GM23338 (cell line): ENCODE results near the gene BHLHA15. TPM values are rescaled to one million over a fixed set of nuclear protein-coding genes. Genes with fewer than 3 reads are reported as not detected.

Experiments used
- ATAC-seq: fragments of 200-7000 bp; cut with Tn5 transposase; 3 replicates; pipeline ENCODE4 v1.9.1; 2020
- DNase-seq: peaks from one replicate; pipeline ENCODE4 v3.0.0-alpha.2; 2015; ENCODE audit warnings: low spot score
- H2AFZ ChIP-seq: fragments of 200-600 bp; sonication (generic); 2 replicates; pipeline ENCODE4 v1.8.0; 2016; ENCODE audit warnings: antibody characterized with exemption, mild to moderate bottlenecking, moderate library complexity
- H3F3A ChIP-seq: fragments of 200-600 bp; sonication (generic); replicated peaks from 2 replicates; pipeline ENCODE4 v1.8.0; 2017; ENCODE audit warnings: antibody characterized with exemption, mixed run types, low read depth
- H3K27ac ChIP-seq: fragments of 200-600 bp; sonication (generic); 2 replicates; pipeline ENCODE4 v1.6.1; 2016; ENCODE audit warnings: low read depth
- H3K27me3 ChIP-seq: fragments of 200-600 bp; sonication (generic); 2 replicates; pipeline ENCODE4 v1.8.0; 2016; ENCODE audit warnings: mild to moderate bottlenecking, mixed run types, moderate library complexity; ENCODE audit not compliant: insufficient read depth
- H3K36me3 ChIP-seq: fragments of 200-600 bp; sonication (generic); 2 replicates; pipeline ENCODE4 v1.8.0; 2016; ENCODE audit warnings: mild to moderate bottlenecking; ENCODE audit not compliant: insufficient read depth
- H3K4me1 ChIP-seq: fragments of 200-600 bp; sonication (generic); 2 replicates; pipeline ENCODE4 v1.8.0; 2016; ENCODE audit warnings: mild to moderate bottlenecking, moderate library complexity; ENCODE audit not compliant: insufficient read depth
- H3K4me2 ChIP-seq: fragments of 200-600 bp; sonication (generic); 2 replicates; pipeline ENCODE4 v1.7.1; 2017; ENCODE audit warnings: mixed run types
- H3K4me3 ChIP-seq: fragments of 200-600 bp; sonication (generic); 2 replicates; pipeline ENCODE4 v1.6.1; 2016; ENCODE audit warnings: mixed run types
- H3K79me2 ChIP-seq: fragments of 200-600 bp; sonication (generic); replicated peaks from 2 replicates; pipeline ENCODE4 v1.8.0; 2017; ENCODE audit warnings: mild to moderate bottlenecking; ENCODE audit not compliant: insufficient read depth
- H3K9me2 ChIP-seq: fragments of 200-600 bp; sonication (generic); 2 replicates; pipeline ENCODE4 v1.8.0; 2017; ENCODE audit not compliant: insufficient read depth
- H4K20me1 ChIP-seq: fragments of 200-600 bp; sonication (generic); replicated peaks from 2 replicates; pipeline ENCODE4 v1.8.0; 2017; ENCODE audit warnings: mild to moderate bottlenecking; ENCODE audit not compliant: insufficient read depth
- H3K27ac Mint-ChIP-seq: 2 replicates; pipeline ENCODE4 v1.8.0; 2020; ENCODE audit warnings: inconsistent platforms, mild to moderate bottlenecking, moderate library complexity, mixed read lengths
- H3K27me3 Mint-ChIP-seq: 3 replicates; pipeline ENCODE4 v1.8.0; 2022; ENCODE audit warnings: low read depth, mild to moderate bottlenecking, moderate library complexity, mixed read lengths, inconsistent platforms; ENCODE audit not compliant: insufficient read depth, poor library complexity
- H3K36me3 Mint-ChIP-seq: 3 replicates; pipeline ENCODE4 v1.8.0; 2021; ENCODE audit warnings: low read depth, mild to moderate bottlenecking, inconsistent platforms, moderate library complexity, mixed read lengths
- H3K4me1 Mint-ChIP-seq: 3 replicates; pipeline ENCODE4 v1.8.0; 2020; ENCODE audit warnings: mild to moderate bottlenecking, inconsistent platforms, mixed read lengths
- H3K4me3 Mint-ChIP-seq: 3 replicates; pipeline ENCODE4 v1.8.0; 2021; ENCODE audit warnings: moderate library complexity, mild to moderate bottlenecking, inconsistent platforms, mixed read lengths
- H3K9me3 Mint-ChIP-seq: 3 replicates; pipeline ENCODE4 v1.8.0; 2020; ENCODE audit warnings: moderate library complexity, mild to moderate bottlenecking, inconsistent platforms, mixed read lengths
- CREB1 ChIP-seq: fragments of 250-450 bp; sonication (Bioruptor Pico); IDR thresholded peaks from 2 replicates; pipeline ENCODE4 v1.5.0; 2020; ENCODE audit warnings: low read depth, mild to moderate bottlenecking, moderate library complexity
- EZH2 ChIP-seq: fragments of 200-600 bp; sonication (generic); IDR thresholded peaks from one replicate; pipeline ENCODE4 v1.8.0; 2017; ENCODE audit warnings: antibody characterized with exemption, mild to moderate bottlenecking, low read depth; ENCODE audit not compliant: unreplicated experiment
- EZH2phosphoT487 ChIP-seq: fragments of 200-600 bp; sonication (generic); IDR thresholded peaks from one replicate; pipeline ENCODE4 v1.8.1; 2018; ENCODE audit warnings: antibody characterized with exemption; ENCODE audit not compliant: unreplicated experiment
- JUNB ChIP-seq: IDR thresholded peaks from one replicate; pipeline ENCODE4 v1.6.1; 2016; ENCODE audit warnings: antibody characterized with exemption; ENCODE audit not compliant: unreplicated experiment
- NANOG ChIP-seq: IDR thresholded peaks from 2 replicates; pipeline ENCODE4 v1.6.1; 2016; ENCODE audit warnings: antibody characterized with exemption, borderline replicate concordance
- STAT1 ChIP-seq: IDR thresholded peaks from one replicate; pipeline ENCODE4 v1.6.1; 2016; ENCODE audit warnings: antibody characterized with exemption; ENCODE audit not compliant: unreplicated experiment
- ZNF114 ChIP-seq: fragments of 250-450 bp; sonication (Bioruptor Pico); IDR thresholded peaks from 2 replicates; pipeline ENCODE4 v1.5.0; 2020; ENCODE audit warnings: mild to moderate bottlenecking, moderate library complexity
- ZNF331 ChIP-seq: fragments of 250-450 bp; sonication (Bioruptor Pico); IDR thresholded peaks from 2 replicates; pipeline ENCODE4 v1.5.0; 2020; ENCODE audit warnings: low read depth, mild to moderate bottlenecking, moderate library complexity
- polyA plus RNA-seq: library from polyadenylated mRNA; unstranded; fragments of >200 nt; fragmentation: Nextera tagmentation; extraction: Ambion mirVana; gene quantifications from 2 replicates; pipeline ENCODE4 v1.2.1, GENCODE V29; 2016
- total RNA-seq: library from RNA; depleted of rRNA; stranded (reverse); fragments of >200 nt; shearing (Covaris generic); gene quantifications from 2 replicates; pipeline ENCODE4 v1.2.3, GENCODE V29; 2014
- TF ChIP-seq, protein P1 (sequence below): IDR thresholded peaks from one replicate; pipeline ENCODE4 v1.6.1; 2018; ENCODE audit warnings: antibody characterized with exemption; ENCODE audit not compliant: unreplicated experiment
- TF ChIP-seq, protein P2 (sequence below): IDR thresholded peaks from 2 replicates; pipeline ENCODE4 v1.6.1; 2016; ENCODE audit warnings: antibody characterized with exemption
- TF ChIP-seq, protein P3 (sequence below), 2 experiments: fragments of 200-600 bp in 1 of 2; sonication (generic) in 1 of 2; conservative IDR thresholded peaks; 2 replicates each; pipeline versions ENCODE4 v1.5.1 to v1.6.1; 2016 to 2017; ENCODE audit warnings: antibody characterized with exemption in 2 of 2, low read depth in 2 of 2, mild to moderate bottlenecking in 2 of 2, moderate library complexity in 1 of 2
- TF ChIP-seq, protein P4 (sequence below): fragments of 250-450 bp; sonication (Bioruptor Pico); IDR thresholded peaks from 2 replicates; pipeline ENCODE4 v1.5.0; 2020; ENCODE audit warnings: mild to moderate bottlenecking, moderate library complexity

BHLHA15 gene
- total and polyA plus RNA-seq, 2 experiments from 2014 or later, result 1.4 to 8.3 TPM

DNA sequence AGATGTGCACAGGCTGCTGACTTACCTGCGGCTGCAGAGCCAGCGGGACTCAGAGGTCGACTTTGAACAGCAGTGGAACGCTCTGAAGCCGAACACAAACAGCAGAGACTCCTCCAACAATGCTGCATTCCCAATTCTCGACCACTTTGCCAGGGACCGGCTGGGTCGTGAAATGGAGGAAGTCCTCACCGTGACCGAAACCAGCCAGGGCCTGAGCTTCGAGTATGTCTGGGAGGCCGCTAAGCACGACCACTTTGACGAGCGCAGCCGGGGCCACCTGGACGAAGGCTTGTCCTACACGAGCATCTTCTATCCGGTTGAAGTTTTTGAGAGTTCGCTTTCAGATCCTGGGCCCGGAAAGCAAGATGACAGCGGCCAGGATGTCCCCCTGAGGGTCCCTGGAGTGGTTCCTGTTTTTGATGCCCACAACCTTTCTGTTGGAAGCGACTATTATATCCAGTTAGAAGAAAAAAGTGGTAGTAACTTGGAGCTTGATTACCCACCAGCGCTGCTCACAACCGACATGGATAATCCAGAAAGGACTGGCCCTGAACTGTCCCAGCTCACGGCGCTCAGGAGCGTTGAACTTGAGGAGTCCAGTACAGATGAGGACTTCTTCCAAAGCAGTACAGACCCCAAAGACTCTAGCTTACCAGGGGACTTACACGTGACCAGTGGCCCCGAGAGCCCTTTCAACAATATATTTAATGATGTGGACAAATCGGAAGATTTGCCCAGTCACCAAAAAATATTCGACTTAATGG, 19.4 kb upstream of the BHLHA15 start:
- H3K4me2 ChIP-seq, result no peak overlapping the region
- no peaks in the 10 kb centered on the region for H3K4me1 ChIP-seq
- no peak overlapping the region for H2AFZ ChIP-seq
- H3K9me2 ChIP-seq, result no peaks in the 10 kb centered on the region
- H3F3A ChIP-seq, result no peaks in the 10 kb centered on the region
- no peak overlapping the region for H3K4me3 ChIP-seq
- no peaks in the 10 kb centered on the region for H3K79me2 ChIP-seq
- peaks cover 2% of the 10 kb centered on the region for H3K27me3 Mint-ChIP-seq
- H3K36me3 ChIP-seq, result peaks cover 5% of the 10 kb centered on the region
- no peaks in the 10 kb centered on the region; the same call in 1 of the 2 replicates for H4K20me1 ChIP-seq
- H3K4me1 Mint-ChIP-seq, result no peaks in the 10 kb centered on the region
- H3K9me3 Mint-ChIP-seq, result no peaks in the 10 kb centered on the region
- peaks cover 38% of the 10 kb centered on the region for H3K36me3 Mint-ChIP-seq
- H3K27ac ChIP-seq, result no peak overlapping the region
- no peak overlapping the region for H3K27ac Mint-ChIP-seq
- no peak for TF ChIP-seq EZH2phosphoT487
- no peak for TF ChIP-seq STAT1
- TF ChIP-seq, protein P1, sequence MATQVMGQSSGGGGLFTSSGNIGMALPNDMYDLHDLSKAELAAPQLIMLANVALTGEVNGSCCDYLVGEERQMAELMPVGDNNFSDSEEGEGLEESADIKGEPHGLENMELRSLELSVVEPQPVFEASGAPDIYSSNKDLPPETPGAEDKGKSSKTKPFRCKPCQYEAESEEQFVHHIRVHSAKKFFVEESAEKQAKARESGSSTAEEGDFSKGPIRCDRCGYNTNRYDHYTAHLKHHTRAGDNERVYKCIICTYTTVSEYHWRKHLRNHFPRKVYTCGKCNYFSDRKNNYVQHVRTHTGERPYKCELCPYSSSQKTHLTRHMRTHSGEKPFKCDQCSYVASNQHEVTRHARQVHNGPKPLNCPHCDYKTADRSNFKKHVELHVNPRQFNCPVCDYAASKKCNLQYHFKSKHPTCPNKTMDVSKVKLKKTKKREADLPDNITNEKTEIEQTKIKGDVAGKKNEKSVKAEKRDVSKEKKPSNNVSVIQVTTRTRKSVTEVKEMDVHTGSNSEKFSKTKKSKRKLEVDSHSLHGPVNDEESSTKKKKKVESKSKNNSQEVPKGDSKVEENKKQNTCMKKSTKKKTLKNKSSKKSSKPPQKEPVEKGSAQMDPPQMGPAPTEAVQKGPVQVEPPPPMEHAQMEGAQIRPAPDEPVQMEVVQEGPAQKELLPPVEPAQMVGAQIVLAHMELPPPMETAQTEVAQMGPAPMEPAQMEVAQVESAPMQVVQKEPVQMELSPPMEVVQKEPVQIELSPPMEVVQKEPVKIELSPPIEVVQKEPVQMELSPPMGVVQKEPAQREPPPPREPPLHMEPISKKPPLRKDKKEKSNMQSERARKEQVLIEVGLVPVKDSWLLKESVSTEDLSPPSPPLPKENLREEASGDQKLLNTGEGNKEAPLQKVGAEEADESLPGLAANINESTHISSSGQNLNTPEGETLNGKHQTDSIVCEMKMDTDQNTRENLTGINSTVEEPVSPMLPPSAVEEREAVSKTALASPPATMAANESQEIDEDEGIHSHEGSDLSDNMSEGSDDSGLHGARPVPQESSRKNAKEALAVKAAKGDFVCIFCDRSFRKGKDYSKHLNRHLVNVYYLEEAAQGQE, result no peak
- TF ChIP-seq, protein P2, sequence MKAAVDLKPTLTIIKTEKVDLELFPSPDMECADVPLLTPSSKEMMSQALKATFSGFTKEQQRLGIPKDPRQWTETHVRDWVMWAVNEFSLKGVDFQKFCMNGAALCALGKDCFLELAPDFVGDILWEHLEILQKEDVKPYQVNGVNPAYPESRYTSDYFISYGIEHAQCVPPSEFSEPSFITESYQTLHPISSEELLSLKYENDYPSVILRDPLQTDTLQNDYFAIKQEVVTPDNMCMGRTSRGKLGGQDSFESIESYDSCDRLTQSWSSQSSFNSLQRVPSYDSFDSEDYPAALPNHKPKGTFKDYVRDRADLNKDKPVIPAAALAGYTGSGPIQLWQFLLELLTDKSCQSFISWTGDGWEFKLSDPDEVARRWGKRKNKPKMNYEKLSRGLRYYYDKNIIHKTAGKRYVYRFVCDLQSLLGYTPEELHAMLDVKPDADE, result no peak
- TF ChIP-seq, protein P3, sequence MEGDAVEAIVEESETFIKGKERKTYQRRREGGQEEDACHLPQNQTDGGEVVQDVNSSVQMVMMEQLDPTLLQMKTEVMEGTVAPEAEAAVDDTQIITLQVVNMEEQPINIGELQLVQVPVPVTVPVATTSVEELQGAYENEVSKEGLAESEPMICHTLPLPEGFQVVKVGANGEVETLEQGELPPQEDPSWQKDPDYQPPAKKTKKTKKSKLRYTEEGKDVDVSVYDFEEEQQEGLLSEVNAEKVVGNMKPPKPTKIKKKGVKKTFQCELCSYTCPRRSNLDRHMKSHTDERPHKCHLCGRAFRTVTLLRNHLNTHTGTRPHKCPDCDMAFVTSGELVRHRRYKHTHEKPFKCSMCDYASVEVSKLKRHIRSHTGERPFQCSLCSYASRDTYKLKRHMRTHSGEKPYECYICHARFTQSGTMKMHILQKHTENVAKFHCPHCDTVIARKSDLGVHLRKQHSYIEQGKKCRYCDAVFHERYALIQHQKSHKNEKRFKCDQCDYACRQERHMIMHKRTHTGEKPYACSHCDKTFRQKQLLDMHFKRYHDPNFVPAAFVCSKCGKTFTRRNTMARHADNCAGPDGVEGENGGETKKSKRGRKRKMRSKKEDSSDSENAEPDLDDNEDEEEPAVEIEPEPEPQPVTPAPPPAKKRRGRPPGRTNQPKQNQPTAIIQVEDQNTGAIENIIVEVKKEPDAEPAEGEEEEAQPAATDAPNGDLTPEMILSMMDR (conservative IDR thresholded peaks at IDR 0.05; ENCODE audit: low read depth in 2 of 2), result no peak
- no peak for TF ChIP-seq CREB1
- no peak for TF ChIP-seq JUNB
- TF ChIP-seq EZH2, result no peak
- TF ChIP-seq, protein P4, sequence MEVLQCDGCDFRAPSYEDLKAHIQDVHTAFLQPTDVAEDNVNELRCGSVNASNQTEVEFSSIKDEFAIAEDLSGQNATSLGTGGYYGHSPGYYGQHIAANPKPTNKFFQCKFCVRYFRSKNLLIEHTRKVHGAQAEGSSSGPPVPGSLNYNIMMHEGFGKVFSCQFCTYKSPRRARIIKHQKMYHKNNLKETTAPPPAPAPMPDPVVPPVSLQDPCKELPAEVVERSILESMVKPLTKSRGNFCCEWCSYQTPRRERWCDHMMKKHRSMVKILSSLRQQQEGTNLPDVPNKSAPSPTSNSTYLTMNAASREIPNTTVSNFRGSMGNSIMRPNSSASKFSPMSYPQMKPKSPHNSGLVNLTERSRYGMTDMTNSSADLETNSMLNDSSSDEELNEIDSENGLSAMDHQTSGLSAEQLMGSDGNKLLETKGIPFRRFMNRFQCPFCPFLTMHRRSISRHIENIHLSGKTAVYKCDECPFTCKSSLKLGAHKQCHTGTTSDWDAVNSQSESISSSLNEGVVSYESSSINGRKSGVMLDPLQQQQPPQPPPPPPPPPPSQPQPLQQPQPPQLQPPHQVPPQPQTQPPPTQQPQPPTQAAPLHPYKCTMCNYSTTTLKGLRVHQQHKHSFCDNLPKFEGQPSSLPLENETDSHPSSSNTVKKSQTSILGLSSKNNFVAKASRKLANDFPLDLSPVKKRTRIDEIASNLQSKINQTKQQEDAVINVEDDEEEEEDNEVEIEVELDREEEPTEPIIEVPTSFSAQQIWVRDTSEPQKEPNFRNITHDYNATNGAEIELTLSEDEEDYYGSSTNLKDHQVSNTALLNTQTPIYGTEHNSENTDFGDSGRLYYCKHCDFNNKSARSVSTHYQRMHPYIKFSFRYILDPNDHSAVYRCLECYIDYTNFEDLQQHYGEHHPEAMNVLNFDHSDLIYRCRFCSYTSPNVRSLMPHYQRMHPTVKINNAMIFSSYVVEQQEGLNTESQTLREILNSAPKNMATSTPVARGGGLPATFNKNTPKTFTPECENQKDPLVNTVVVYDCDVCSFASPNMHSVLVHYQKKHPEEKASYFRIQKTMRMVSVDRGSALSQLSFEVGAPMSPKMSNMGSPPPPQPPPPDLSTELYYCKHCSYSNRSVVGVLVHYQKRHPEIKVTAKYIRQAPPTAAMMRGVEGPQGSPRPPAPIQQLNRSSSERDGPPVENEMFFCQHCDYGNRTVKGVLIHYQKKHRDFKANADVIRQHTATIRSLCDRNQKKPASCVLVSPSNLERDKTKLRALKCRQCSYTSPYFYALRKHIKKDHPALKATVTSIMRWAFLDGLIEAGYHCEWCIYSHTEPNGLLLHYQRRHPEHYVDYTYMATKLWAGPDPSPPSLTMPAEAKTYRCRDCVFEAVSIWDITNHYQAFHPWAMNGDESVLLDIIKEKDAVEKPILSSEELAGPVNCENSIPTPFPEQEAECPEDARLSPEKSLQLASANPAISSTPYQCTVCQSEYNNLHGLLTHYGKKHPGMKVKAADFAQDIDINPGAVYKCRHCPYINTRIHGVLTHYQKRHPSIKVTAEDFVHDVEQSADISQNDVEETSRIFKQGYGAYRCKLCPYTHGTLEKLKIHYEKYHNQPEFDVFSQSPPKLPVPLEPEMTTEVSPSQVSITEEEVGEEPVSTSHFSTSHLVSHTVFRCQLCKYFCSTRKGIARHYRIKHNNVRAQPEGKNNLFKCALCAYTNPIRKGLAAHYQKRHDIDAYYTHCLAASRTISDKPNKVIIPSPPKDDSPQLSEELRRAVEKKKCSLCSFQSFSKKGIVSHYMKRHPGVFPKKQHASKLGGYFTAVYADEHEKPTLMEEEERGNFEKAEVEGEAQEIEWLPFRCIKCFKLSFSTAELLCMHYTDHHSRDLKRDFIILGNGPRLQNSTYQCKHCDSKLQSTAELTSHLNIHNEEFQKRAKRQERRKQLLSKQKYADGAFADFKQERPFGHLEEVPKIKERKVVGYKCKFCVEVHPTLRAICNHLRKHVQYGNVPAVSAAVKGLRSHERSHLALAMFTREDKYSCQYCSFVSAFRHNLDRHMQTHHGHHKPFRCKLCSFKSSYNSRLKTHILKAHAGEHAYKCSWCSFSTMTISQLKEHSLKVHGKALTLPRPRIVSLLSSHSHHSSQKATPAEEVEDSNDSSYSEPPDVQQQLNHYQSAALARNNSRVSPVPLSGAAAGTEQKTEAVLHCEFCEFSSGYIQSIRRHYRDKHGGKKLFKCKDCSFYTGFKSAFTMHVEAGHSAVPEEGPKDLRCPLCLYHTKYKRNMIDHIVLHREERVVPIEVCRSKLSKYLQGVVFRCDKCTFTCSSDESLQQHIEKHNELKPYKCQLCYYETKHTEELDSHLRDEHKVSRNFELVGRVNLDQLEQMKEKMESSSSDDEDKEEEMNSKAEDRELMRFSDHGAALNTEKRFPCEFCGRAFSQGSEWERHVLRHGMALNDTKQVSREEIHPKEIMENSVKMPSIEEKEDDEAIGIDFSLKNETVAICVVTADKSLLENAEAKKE (CRISPR knock-in tag), result no peak
- no peak for TF ChIP-seq ZNF331 (CRISPR knock-in tag)
- TF ChIP-seq NANOG, result no peak
- no peak for TF ChIP-seq ZNF114
- ATAC-seq (no peak), DNase-seq (no peak)
- H3K27me3 ChIP-seq, result no peaks in the 10 kb centered on the region
- H3K4me3 Mint-ChIP-seq, result no peak overlapping the region
